NT2/D1 (cell line): ENCODE measurements around the gene TMEM131L.

Source experiments
- SUZ12 ChIP-seq: IDR thresholded peaks from 2 replicates; pipeline ENCODE4 v1.6.1; 2011; ENCODE audit not compliant: insufficient read length, insufficient read depth; ENCODE audit errors: extremely low read depth
- YY1 ChIP-seq: IDR thresholded peaks from 2 replicates; pipeline ENCODE4 v1.6.1; 2011; ENCODE audit not compliant: insufficient read length, insufficient read depth
- ZNF274 ChIP-seq: IDR thresholded peaks from 2 replicates; pipeline ENCODE4 v1.6.1; 2011; ENCODE audit warnings: mild to moderate bottlenecking, low read depth, low read length

GRCh38 chr4:153527690-153528089 is 61.5 kb downstream of the TMEM131L start:
- TF ChIP-seq YY1 (no peak), SUZ12 (no peak), ZNF274 (no peak)
